Muscle of back (tissue), 13 donors: Measurements from ENCODE around the gene ZBTB46. TPM values are rescaled to one million over a fixed set of nuclear protein-coding genes. Genes with fewer than 3 reads are reported as not detected.
"Not testable (repeated sequence)": the region's sequence is repeated elsewhere in the genome, so short reads cannot be mapped to it uniquely, and the experiment has no call there.

Experiments used
- DNase-seq, 3 donors: peaks; one replicate each; pipeline versions ENCODE4 v3.0.0 to v3.0.0-alpha.2; 2013
- long read RNA-seq, 9 donors: transcript quantifications; one replicate each; lab custom pipeline, GENCODE V29; 2026
- polyA plus RNA-seq, 10 donors: library from polyadenylated mRNA; unstranded; fragments of 120-200 nt; gene quantifications; one replicate each; pipeline ENCODE4 v1.2.1, GENCODE V29; 2013; ENCODE audit not compliant: insufficient read length in 10 of 10

Gene ZBTB46
- 10 to 100 TPM; 12.8 to 17.3 (median 14.8) TPM for polyA plus RNA-seq
- long read RNA-seq, donor 1, full-length matches to known transcripts, result 2 of 2 reads
- long read RNA-seq, donor 1, partial matches to known transcripts, result 0 of 2 reads
- long read RNA-seq, donor 1, other reads (novel, unspliced or antisense), result 0 of 2 reads
- long read RNA-seq, donor 2, full-length matches to known transcripts, result 1 of 1 reads
- long read RNA-seq, donor 2, partial matches to known transcripts, result 0 of 1 reads
- long read RNA-seq, donor 2, other reads (novel, unspliced or antisense), result 0 of 1 reads
- long read RNA-seq, donor 3, result 0 reads
- long read RNA-seq, donor 4, full-length matches to known transcripts, result 1 of 1 reads
- long read RNA-seq, donor 4, partial matches to known transcripts, result 0 of 1 reads
- long read RNA-seq, donor 4, other reads (novel, unspliced or antisense), result 0 of 1 reads
- long read RNA-seq, donor 5, full-length matches to known transcripts, result 2 of 2 reads
- long read RNA-seq, donor 5, partial matches to known transcripts, result 0 of 2 reads
- long read RNA-seq, donor 5, other reads (novel, unspliced or antisense), result 0 of 2 reads
- long read RNA-seq, donor 6, full-length matches to known transcripts, result 2 of 2 reads
- long read RNA-seq, donor 6, partial matches to known transcripts, result 0 of 2 reads
- long read RNA-seq, donor 6, other reads (novel, unspliced or antisense), result 0 of 2 reads
- long read RNA-seq, donor 7, full-length matches to known transcripts, result 6 of 6 reads
- long read RNA-seq, donor 7, partial matches to known transcripts, result 0 of 6 reads
- long read RNA-seq, donor 7, other reads (novel, unspliced or antisense), result 0 of 6 reads
- long read RNA-seq, donor 8, full-length matches to known transcripts, result 1 of 107 reads
- long read RNA-seq, donor 8, partial matches to known transcripts, result 95 of 107 reads
- long read RNA-seq, donor 8, other reads (novel, unspliced or antisense), result 11 of 107 reads
- long read RNA-seq, donor 9, result 0 reads

DNA sequence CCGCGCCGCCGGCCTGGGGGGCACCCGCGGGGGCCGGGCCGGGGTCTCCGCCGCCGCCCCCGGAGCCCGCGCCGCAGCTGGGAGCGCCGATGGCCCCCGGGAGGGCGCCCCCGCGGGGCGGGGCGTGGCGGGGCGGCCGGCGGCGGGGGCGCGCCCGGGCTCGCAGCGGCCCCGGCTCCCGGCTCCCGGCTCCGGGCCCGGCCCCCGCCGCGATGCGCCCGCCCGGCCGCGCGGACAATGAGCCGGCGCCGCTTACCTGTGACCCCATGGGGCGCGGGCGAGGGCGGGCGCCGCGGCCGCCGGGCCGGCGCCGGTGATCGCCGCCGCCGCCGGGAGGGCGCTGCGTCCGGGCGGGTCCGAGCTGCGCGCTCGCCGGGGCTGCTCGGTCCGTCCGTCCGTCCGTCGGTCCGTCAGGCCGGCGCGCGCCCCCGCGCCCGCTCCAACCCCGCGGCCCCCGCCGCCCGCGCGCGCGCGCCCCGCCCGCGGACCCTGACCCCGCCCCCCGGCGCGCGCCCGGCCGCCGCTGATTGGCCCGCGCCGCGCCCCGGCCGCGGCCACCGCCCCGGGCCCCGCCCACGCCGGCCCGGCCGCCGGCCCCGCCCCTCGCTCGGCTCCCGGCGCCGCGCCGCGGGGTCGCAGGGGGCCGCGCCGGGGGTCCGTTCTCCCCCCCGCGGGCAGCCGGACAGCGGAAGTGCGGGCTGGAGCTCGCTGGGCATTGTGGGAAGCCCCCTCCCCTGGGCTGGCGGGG lies at the start of gene ZBTB46:
Gene ZBTB46 (minus strand): TSS at position 424 of the 748 bp plus-strand sequence. CDS start 40,507 bp downstream, outside the sequence.
- peak in 1 of 3 donors; percentile 73 for DNase-seq

DNA sequence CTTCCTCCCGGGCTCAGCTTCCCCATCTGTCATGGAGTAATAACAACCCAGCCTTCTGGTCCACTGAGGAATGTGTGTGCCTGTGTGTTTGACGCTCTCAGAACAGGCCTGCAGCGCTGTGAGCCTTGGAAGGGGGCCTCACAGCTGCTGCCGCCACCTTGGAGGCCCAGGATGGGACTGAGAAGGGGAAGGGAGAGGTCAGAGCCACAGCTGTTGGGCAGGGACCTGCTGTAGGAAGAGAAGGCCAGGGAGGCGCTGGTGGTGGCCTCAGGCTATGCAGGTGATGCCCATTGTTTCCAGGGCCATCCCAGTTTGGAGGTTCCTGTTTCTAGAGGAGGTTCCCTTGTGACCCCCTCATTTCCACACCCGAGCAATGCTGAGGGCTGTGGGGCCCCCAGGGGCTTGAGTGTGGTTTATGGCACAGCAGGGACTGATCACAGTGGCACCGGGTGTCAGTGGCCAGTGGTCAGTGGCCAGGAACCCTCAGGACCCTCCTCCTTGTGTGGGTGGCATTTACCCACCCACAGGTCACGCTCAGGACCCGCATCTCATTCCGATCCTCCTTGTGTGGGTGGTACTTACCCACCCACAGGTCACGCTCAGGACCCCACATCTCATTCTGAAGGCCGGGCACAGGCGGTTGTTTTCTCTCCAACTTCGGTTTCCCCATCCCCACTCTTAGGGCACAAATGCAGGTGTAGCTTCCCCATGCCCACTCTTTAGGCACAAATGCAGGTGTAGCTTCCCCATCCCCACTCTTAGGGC lies 48.0 kb upstream of the ZBTB46 start:
- DNase-seq, result peak in 1 of 3 donors; percentile 44

DNA sequence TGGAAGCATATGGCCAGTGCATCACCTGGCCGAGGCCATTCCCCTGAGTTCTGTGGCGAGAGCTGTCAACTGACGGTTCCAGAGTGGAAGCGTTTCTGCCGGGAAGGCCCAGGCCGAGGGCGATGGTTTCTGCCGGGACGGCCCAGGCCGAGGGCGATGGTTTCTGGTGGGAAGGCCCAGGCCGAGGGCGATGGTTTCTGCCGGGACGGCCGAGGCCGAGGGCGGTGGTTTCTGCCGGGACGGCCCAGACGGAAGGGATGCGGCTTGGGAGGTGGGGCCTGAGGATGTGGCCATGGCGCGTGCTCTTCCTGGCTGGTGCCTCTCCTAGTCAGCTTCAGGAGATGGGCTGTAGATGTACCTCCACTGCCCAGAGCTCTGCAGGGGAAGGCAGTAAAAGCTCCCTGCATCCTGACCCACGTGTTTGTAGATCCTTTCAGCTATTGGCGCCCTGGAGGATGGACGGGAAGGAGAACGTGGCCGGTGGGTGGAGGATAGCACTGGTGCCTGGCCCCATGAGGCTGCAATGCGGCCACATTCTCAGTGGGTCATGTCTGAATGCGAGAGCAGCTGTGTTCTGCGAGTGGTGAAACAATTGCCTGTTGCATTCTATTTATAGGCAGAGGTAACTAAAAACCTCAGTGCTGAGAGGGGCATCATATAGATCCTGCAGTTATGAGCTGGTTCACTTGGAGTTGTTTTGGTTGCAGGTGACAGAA lies 46.8 kb upstream of the ZBTB46 start:
- DNase-seq, result no peak

GRCh38 chr20:63876489-63877036 lies 45.5 kb upstream of the ZBTB46 start:
- DNase-seq, result no peak

GRCh38 chr20:63874241-63874640 lies 43.2 kb upstream of the ZBTB46 start:
- DNase-seq, result not testable (repeated sequence)

- DNase-seq, result peak in 1 of 3 donors; percentile 63
Observed at GRCh38 chr20:63873477-63873971, 42.5 kb upstream of the ZBTB46 start.

GRCh38 chr20:63868264-63868663 lies 37.2 kb upstream of the ZBTB46 start:
- DNase-seq, result no peak

- not testable (repeated sequence) for DNase-seq
Observed at GRCh38 chr20:63867042-63867441, 36.0 kb upstream of the ZBTB46 start.

DNA sequence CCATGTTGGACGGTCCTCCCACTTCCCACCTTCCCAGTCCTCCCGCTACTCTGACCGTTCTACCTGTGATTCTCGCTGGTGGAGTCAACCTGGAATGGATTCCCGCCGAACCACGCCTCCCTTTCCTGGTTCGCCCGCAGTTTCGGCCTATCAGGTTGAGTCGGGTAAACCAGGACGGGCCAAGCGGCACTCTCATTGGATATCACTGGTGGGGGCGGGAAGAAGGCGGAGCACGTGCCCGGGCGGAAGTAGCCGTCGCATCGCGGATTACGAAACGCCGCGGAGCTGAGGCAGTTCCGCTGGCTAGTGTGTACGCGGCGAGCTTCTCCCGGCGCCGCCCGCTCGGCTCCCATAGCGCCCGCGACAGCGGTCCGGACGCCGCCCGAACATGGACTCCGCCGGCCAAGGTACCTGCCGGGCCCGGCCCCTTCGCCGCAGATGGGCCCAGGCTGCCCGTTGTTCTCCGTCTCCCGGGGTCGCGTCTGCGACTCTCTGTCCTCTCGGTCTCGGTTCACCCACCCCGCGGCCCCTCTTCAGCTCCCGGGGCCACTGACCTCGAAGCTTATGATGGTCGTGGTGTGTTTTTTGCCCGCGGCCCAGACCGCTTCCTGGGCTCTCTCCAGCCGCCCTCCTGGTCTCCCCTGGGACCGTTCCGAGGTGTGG lies 34.0 kb upstream of the ZBTB46 start, which contains the start of gene TPD52L2:
Gene TPD52L2 (plus strand): TSS at position 293 of the 663 bp plus-strand sequence. CDS start 96 bp downstream, at position 389.
- peak; percentile 98 to 99 (median 98) for DNase-seq

GRCh38 chr20:63864545-63864977 lies 33.5 kb upstream of the ZBTB46 start:
- no peak for DNase-seq

DNA sequence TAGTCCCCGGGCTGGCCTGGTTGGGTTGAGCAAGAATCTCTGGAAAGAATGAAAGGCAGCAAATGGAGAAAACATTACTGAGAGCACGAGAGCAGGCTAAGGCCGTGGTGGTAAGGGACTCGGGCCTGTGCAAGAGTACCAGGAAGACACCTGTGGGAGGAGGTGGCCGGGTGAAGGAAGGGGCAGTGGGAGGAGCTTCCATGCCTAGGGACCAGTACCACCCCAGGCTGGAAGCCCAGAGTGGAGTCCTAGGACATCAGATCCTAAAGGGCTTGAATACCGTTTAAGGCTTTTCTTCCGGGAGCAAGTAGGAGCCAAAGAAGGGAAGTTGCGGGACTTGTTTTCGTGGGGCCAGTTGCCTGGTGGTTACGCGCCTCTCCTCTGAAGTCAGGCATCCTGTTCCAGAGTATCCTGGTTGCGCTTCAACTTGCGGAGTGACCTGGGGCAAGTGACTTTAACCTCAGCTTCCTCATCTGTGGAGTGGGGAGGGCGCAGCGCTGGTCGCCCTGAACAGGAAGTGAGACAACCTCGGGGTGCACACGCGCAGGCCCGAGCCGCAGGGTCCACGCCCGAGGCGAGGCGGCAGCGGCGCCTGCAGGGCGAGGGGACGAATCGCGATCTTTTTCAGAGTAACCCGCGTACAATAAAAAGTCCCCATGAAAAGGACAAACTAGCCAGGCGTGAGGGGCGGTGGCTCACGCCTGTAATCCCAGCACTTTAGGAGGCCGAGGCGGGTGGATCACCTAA lies 32.9 kb upstream of the ZBTB46 start:
- DNase-seq, result peak in 2 of 3 donors; percentile 86 to 93

DNA sequence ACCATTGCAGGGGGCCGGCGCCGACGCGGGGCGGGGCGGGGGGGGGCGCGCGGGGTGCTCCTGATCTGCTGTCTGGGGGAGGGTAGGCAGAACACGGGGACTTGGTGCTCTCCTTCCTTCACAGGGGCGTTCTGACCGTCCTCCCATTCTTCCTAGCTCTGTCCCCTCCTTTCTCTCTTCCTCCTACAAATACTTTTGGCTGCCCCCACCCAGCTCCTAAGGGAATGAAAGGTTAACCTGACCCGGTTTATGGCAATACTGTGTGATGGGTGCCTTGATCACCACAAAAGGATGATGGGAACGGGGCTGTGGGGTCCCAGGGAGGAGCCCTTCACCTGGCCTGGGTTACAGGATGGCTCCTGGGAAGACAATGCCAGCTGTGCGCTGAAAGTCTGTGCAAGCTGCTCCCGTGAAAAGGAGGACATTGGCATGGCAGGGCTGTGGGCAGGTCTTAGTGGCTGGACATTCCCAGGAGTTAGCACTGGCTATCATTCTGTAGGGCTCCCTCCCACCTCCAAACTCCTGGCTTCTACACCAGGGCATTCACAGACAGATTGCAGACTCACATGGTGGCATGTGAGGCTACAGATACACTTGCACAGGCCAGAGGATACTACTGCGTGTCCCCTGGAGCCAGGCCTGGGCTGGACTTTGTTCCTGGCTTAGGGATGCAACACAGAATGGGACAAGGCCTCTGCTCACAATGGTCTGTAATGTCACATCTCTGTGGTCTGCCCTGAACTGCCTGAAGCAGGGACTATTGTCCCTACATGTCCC lies 32.1 kb upstream of the ZBTB46 start:
- DNase-seq, result no peak

DNA sequence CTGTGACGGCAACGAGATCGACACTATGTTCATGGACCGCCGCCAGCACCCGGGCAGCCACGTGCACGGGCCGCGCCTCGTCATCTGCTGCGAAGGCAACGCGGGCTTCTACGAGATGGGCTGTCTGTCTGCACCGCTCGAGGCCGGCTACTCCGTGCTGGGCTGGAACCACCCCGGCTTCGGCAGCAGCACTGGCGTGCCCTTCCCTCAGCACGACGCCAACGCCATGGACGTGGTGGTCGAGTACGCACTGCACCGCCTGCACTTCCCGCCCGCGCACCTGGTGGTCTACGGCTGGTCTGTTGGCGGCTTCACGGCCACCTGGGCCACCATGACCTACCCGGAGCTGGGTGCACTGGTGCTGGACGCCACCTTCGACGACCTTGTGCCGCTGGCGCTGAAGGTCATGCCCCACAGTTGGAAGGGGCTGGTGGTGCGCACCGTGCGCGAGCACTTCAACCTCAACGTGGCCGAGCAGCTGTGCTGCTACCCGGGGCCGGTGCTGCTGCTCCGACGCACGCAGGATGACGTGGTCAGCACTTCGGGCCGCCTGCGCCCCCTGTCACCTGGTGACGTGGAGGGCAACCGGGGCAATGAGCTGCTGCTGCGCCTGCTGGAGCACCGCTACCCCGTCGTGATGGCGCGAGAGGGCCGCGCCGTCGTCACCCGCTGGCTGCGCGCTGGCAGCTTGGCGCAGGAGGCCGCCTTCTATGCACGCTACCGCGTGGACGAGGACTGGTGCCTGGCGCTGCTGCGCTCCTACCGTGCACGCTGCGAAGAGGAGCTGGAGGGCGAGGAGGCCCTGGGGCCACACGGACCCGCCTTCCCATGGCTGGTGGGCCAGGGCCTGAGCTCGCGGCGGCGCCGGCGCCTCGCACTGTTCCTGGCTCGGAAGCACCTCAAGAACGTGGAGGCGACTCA lies 31.2 kb upstream of the ZBTB46 start:
- DNase-seq, result no peak

DNA sequence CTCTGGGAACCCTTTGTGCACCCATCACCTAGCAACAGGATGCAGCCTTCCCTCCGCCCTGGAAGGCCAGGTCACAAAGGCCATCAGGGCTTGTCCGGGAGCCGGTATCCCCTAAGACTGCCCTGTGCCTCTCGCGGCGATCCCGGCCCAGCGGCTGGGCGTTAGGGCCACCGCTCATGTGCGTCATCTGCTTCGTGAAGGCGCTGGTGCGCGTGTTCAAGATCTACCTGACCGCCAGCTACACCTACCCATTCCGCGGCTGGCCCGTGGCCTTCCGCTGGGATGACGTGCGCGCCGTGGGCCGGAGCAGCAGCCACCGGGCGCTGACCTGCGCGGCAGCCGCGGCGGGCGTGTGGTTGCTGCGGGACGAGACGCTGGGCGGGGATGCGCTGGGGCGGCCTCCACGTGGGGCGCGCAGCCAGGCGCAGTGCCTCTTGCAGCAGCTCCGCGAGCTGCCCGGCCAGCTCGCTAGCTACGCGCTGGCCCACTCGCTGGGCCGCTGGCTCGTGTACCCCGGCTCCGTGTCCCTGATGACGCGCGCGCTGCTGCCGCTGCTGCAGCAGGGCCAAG lies 30.4 kb upstream of the ZBTB46 start, which contains the start of gene ABHD16B:
Gene ABHD16B (plus strand): TSS at position 134 of the 570 bp plus-strand sequence. CDS start 43 bp downstream, at position 177.
- DNase-seq, result no peak

DNA sequence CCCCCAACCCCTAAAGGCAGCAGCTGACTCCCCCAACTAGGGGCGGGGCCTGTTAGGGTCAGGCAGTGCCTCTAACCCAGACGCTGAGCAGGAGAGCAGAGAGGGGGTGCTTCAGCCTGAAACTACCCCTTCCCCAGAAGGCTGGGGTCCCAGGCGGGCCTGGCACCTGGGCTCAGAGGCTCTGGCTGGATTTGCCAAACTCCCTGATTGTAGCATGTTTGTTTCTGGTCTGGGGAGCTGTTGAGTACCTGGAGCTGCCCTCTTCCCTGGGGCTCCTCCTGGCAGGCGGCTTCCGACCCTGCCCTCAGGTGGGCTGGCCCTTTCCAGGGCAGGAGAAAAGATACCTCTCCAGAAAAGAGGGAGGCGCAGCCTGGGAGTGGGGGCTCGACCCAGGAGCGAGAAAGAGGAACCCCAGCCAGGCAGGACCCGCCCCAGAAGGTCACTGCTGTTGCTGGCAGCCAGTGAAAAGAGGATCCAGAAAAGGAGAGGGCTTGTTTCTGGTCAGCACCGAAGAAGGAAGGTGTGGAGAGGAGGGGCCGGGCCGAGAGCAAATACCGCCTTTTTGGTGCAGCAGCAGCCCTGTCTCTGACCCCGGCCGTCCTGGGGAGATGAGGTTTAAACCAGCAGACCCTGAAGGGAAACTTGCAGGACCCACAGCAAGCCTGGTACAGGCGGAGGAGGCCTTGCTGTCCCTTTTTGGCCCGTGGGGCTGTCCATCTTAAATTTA lies 29.4 kb upstream of the ZBTB46 start:
- DNase-seq, result no peak
